ENCODE results near the gene SCN2B.
A peak's percentile ranks its signal among the peaks of the same experiment; 100 is the strongest.

SCN2B gene

DNA sequence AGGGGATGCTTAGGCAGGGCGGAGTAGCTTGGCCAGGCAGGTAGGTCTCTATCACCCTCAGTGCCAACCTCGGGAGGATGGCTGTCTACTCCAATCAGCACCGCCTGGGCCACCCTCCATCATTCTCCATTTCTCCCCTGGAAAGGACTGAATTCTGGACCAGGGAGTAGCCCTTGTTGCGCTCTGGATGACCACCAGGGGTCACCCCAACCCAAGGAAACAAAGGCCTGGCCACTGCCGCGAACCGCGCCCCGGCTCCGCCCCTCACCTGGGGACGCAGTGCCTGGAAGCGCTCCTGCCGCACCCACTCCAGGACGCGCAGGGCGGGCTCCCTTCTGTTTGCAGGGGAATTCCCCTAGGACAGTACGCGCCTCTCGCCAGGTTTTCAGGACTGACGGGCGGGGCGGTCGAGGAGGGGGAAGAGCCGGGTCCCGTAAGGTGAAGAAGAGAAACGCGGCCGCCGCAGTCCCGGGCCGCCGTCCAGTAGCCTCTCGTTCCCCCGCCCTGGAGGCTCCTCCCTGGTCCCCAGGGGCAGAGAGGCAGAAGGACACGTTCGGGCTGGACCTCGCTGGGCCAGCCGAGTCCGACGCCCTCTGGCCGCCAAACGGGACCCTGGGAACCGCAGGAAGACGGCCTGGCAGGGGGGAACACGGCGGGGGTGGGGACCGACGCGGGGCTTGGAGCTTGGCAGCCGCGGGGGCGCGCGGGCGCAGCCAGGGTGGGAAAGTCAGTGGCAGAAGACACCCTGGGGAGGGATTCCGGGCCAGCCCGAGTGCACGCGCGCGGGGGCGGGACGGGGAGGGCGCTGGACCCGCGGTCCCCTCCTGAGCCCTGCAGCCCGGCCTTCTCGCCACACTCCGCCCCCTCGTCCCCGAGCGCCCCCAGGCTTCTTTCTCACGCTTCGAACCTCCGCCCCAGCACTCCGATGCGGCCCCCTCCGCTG, 30.9 kb downstream of the SCN2B start:
- TF ChIP-seq, protein P1, sequence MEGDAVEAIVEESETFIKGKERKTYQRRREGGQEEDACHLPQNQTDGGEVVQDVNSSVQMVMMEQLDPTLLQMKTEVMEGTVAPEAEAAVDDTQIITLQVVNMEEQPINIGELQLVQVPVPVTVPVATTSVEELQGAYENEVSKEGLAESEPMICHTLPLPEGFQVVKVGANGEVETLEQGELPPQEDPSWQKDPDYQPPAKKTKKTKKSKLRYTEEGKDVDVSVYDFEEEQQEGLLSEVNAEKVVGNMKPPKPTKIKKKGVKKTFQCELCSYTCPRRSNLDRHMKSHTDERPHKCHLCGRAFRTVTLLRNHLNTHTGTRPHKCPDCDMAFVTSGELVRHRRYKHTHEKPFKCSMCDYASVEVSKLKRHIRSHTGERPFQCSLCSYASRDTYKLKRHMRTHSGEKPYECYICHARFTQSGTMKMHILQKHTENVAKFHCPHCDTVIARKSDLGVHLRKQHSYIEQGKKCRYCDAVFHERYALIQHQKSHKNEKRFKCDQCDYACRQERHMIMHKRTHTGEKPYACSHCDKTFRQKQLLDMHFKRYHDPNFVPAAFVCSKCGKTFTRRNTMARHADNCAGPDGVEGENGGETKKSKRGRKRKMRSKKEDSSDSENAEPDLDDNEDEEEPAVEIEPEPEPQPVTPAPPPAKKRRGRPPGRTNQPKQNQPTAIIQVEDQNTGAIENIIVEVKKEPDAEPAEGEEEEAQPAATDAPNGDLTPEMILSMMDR (IDR thresholded peaks at IDR 0.05; ENCODE audit: extremely low read depth, insufficient read depth, missing control alignments), result peak; percentile 89
- peak; percentile 97 for DNase-seq (ENCODE audit: low spot score)
- in situ Hi-C loops (cut with MboI; ENCODE audit: low pct_unique_long_range_greater_than_20kb, low sequenced_read_pairs, unreplicated experiment), result no loop called here

DNA sequence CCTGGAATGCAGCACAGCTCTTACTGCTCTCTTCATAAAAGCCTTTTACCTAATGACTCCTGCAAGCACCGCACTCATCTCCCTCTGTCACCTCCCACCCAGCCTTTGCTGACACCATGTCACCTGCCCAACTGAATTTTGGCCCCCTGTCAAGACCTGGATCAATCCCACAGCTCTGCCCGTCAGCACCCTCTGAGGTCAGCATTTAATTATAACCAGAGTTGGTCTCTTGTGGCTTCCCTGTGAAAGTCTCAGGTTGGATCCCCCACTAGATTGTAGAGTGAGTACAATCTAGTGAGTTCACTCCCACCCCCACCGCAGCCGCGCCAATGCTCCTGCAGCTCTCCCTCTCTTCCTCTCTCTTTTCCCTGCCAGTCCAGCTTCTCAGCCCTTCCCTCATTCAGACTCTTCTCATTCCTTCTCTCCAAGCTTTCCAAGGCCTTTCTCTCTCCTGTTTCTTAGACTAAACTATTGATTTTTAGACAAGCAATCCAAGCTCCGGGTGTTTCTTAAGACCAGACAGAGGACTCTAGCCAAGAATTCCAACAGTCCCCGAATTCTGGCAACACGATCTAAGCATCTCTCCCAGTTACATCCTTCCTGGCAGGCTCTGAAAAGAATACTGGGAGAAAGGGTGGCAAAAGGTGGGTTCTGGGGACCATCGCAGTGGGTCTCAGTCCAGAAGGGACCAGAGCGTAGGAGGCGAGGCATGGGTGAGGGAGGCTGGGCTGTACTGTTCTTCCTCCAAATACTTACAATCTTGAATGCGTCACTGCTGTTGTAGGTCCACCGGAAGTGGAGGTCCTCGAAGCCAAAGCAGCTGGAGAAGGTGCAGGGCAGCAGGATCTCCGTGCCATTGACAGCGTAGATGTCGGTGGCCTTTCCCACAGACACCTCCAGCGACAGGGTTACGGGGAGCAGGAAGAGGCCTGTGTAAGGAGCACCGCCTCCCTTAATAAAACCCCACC, 31.9 kb downstream of the SCN2B start:
- TF ChIP-seq, protein P1 (IDR thresholded peaks at IDR 0.05; ENCODE audit: extremely low read depth, insufficient read depth, missing control alignments), result no peak
- in situ Hi-C loops (cut with MboI; ENCODE audit: low pct_unique_long_range_greater_than_20kb, low sequenced_read_pairs, unreplicated experiment), result no loop called here
- DNase-seq (ENCODE audit: low spot score), result no peak

DNA sequence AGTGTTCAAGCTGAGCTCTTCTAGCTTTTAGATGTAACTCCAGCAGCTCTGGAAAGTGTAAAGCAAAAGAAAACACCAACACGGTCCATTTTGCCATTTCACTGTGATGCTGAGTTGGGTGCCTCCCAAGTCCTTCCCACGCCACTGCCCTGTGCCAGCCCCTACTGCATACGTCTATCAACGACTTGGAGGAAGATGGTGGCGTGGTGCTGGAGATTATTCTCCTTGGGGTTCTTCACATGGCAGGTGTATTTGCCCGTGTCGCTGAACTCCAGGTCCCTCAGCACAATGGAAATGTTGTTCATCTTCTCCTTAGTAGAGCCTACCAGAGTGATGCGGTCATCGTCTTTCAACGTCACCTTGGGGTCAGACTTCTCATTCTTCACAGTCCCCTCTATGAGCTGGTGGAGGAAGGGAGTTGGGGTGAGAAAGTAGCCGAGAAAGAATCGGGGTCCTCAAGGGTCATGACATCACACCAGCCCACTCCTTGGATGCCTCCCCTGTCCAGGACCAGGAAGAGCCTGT, 32.7 kb downstream of the SCN2B start:
- in situ Hi-C loops (cut with MboI; ENCODE audit: low pct_unique_long_range_greater_than_20kb, low sequenced_read_pairs, unreplicated experiment), result no loop called here
- TF ChIP-seq, protein P1 (IDR thresholded peaks at IDR 0.05; ENCODE audit: extremely low read depth, insufficient read depth, missing control alignments), result no peak
- DNase-seq (ENCODE audit: low spot score), result no peak

DNA sequence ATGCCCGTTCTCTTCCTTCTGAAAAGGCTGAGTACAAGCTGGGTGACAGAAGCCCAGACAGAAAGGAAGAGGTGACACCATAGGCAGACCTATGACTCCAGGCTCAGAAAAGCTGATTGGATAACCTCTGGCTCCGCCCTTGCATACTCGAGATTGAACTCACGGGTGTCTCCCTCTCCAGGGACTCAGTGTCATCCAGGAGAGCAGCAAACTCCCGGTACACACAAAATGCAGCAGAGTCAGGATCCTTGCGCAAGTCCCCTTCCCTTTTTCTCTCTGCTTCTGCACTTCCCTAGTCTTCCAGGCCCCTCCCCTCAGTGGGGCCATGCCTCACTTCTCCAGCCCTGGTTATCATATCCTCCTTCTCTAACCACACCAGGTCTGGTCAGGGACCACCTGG, 33.6 kb downstream of the SCN2B start:
- TF ChIP-seq, protein P1 (IDR thresholded peaks at IDR 0.05; ENCODE audit: extremely low read depth, insufficient read depth, missing control alignments), result no peak
- no peak for DNase-seq (ENCODE audit: low spot score)
- in situ Hi-C loops (cut with MboI; ENCODE audit: low pct_unique_long_range_greater_than_20kb, low sequenced_read_pairs, unreplicated experiment), result no loop called here

DNA sequence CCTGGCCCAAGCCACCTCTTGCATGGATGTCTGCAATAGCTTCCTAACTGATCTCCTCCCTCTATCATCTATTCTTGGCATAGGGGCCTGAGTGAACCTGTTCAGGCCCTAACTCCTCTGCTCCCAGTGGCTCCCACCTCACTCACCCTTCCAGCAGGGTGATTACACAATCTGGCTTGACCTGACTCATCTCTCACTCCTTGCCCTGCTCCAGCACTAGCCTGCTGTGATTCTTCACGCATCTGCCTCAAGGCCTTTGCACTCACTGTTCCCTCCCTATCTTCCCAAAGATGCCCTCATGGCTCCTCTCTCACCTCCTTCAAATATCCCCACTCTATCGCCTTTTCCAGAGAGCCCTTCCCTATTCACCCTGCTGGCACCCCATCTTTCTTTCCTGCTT, 34.4 kb downstream of the SCN2B start:
- no peak for DNase-seq (ENCODE audit: low spot score)
- in situ Hi-C loops (cut with MboI; ENCODE audit: low pct_unique_long_range_greater_than_20kb, low sequenced_read_pairs, unreplicated experiment), result no loop called here
- TF ChIP-seq, protein P1 (IDR thresholded peaks at IDR 0.05; ENCODE audit: extremely low read depth, insufficient read depth, missing control alignments), result no peak

DNA sequence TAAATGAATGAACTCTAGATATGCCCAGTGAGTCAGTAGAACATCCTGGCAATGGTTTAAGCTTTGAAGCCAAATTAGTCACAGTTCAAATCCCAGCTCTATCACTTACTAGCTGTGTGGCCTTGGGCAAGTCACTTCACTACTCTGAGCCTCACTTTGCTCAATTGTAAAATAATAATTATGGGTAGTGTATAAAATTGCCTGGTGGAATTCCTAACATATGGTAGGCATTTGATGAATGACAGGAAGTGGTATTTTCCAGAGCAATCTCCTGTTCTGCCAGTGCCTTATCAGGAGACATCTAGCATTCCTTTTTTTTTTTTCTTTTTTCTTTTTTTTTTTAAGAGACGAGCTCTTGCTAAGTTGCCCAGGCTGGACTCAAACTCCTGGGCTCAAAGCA, 36.9 kb downstream of the SCN2B start:
- no peak for DNase-seq (ENCODE audit: low spot score)
- in situ Hi-C loops (cut with MboI; ENCODE audit: low pct_unique_long_range_greater_than_20kb, low sequenced_read_pairs, unreplicated experiment), result no loop called here
- TF ChIP-seq, protein P1 (IDR thresholded peaks at IDR 0.05; ENCODE audit: extremely low read depth, insufficient read depth, missing control alignments), result no peak
